Measurements from ENCODE around the gene RBM23. TPM values are rescaled to one million over a fixed set of nuclear protein-coding genes. Genes with fewer than 3 reads are reported as not detected.

Gene RBM23
- total and polyA plus RNA-seq, 2 of the 8 experiments (the other 6 are each of a cell fraction or from before 2014, with no cell fraction given), result 41.2 to 43.3 TPM

DNA sequence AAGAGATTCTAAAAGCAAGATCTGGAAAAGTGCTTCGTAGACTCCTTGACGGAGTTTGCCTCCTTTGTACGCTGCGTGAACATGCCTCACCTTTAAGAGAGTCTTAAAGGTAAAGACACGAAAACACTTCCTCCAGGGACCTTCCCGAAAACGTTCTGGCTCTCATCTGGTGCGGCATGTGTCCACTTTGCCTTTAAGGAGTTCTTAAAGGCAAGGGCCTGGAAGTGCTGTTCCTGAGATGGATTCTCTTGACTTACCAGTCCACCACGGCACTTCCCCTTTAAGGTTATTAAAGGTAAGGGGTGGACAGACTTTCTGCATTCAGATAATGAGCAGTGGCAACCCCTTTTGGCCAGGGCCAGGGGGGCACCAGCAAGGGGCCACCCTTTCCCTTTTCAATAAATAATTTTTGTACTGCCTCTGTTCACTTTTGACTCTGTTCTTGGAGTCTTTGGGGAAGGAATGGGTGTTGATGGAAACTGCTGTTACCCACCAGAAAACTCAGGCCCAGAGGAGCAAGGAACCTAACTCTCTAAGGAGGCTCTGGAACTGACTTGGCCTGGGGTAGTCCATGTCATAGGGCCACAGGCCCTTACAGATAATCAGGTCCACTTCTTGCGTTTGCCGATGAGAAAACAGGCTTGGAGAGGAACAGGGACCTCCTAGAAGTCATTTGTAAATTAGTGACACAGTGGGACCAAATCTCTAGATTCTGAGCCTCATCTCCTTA, 31.5 kb downstream of the RBM23 start:
- H3K4me2 ChIP-seq (ENCODE audit: insufficient read depth in 1 of 2, low read depth in 2 of 2, low read length in 2 of 2), result peak overlapping the region; percentile 86
- CTCF ChIA-PET (ENCODE audit: partially characterized antibody), result interaction anchor here (0.9 to 56.0 kb wide), 7 partner anchors 9 to 68 kb away, joined by 3 to 1562 read pairs (median 12); partner anchors contain the start of genes LRP10, MMP14, MRPL52 and SLC7A7
- H3K4me1 ChIP-seq (replicated peaks in 1 of 4; ENCODE audit: control insufficient read depth in 3 of 4, insufficient read depth in 4 of 4, low read length in 3 of 4), result peaks cover 7 to 17% (median 12%) of the 10 kb centered on the region in 4 experiments
- H3K27me3 ChIP-seq (replicated peaks in 1 of 4; ENCODE audit: control insufficient read depth in 3 of 4, extremely low read depth in 1 of 4, insufficient read depth in 3 of 4, low read length in 3 of 4), result peaks cover 0 to 17% (median 11%) of the 10 kb centered on the region in 4 experiments; a peak in 6 of 7 replicates
- WGBS, 2 experiments (ENCODE audit: extremely low coverage in 1 of 2, insufficient coverage in 1 of 2, insufficient read length in 1 of 2, insufficient replicate concordance in 2 of 2, low coverage in 1 of 2, low lambda C conversion rate in 2 of 2, missing lambda C conversion rate in 1 of 2), result 19% methylated on average over 11 of the region's 11 CpGs; no CpG with 5 or more reads in 1 of the 2 experiments
- H3K27ac ChIP-seq (ENCODE audit: low read depth, low read length), result peak overlapping the region; percentile 25; the same call in 1 of the 2 replicates
- POLR2A ChIA-PET (ENCODE audit: partially characterized antibody), result interaction anchor here (0.5 to 7.2 kb wide), 9 partner anchors 9 to 145 kb away, joined by 3 to 54 read pairs (median 4); partner anchors contain the start of genes LRP10, MRPL52 and PRMT5
- H4K5ac ChIP-seq (ENCODE audit: insufficient read length, low read depth, low read length), result peak overlapping the region; percentile 28
- DNase-seq (ENCODE audit: low read depth in 1 of 2, low spot score in 2 of 2) (no peak), FAIRE-seq (peak; percentile 72)
- H3K4me3 ChIP-seq (ENCODE audit: extremely low read depth in 1 of 4, insufficient read depth in 2 of 4, low read depth in 3 of 4, low read length in 4 of 4), result peak overlapping the region; percentile 57 to 83 (median 65)
- H3K4ac ChIP-seq (replicated peaks; ENCODE audit: insufficient read length, low read depth, low read length), result no peak overlapping the region
- no peak overlapping the region for H3K18ac ChIP-seq (ENCODE audit: extremely low read depth, low read length)
- no peak overlapping the region for H3K23ac ChIP-seq (ENCODE audit: insufficient read length)
- no peaks in the 10 kb centered on the region for H3K36me3 ChIP-seq (ENCODE audit: control insufficient read depth in 2 of 4, insufficient read depth in 4 of 4, low read length in 3 of 4)
- H3K14ac ChIP-seq (ENCODE audit: insufficient read length), result no peak overlapping the region
- H2BK12ac ChIP-seq (ENCODE audit: low read depth, low read length), result peak overlapping the region; percentile 2; the same call in 1 of the 2 replicates
- H4K8ac ChIP-seq (ENCODE audit: extremely low read depth, insufficient read depth, low read length), result no peak overlapping the region
- H3K79me2 ChIP-seq (ENCODE audit: control insufficient read depth in 1 of 2, insufficient read depth in 2 of 2, low read length in 2 of 2), result no peaks in the 10 kb centered on the region
- no peak overlapping the region for H2BK20ac ChIP-seq (ENCODE audit: low read length)
- H3K9ac ChIP-seq (replicated peaks in 1 of 4; ENCODE audit: extremely low read depth in 1 of 4, low read depth in 3 of 4, low read length in 3 of 4), result peak overlapping the region in 3 of 4 experiments; percentile 35 to 74 (median 36); a peak in 5 of 7 replicates
- peak overlapping the region; percentile 21 for H2BK120ac ChIP-seq (replicated peaks; ENCODE audit: low read depth, low read length)
- H2AFZ ChIP-seq (ENCODE audit: low read length), result no peak overlapping the region
- peak overlapping the region; percentile 71 for H3K56ac ChIP-seq (replicated peaks; ENCODE audit: insufficient read length, low read depth, low read length)
- H3K23me2 ChIP-seq (ENCODE audit: low read depth, low read length), result peaks cover 14% of the 10 kb centered on the region
- H3K9me3 ChIP-seq (ENCODE audit: insufficient read depth in 2 of 2, low read depth in 1 of 2, low read length in 1 of 2), result no peaks in the 10 kb centered on the region
- H2AK5ac ChIP-seq (ENCODE audit: low read depth, low read length), result peak overlapping the region; percentile 7; the same call in 1 of the 2 replicates
- H4K91ac ChIP-seq (replicated peaks; ENCODE audit: insufficient read length, low read length), result peak overlapping the region; percentile 16
- H2BK5ac ChIP-seq (ENCODE audit: low read depth, low read length), result peak overlapping the region; percentile 81; the same call in 1 of the 2 replicates
- peaks cover 3% of the 10 kb centered on the region; the same call in 1 of the 2 replicates for H3K79me1 ChIP-seq (ENCODE audit: low read depth, low read length)
- H4K20me1 ChIP-seq (replicated peaks in 1 of 2; ENCODE audit: control insufficient read depth in 1 of 2, insufficient read depth in 2 of 2, low read length in 2 of 2), result no peaks in the 10 kb centered on the region
- 0 out of 2 replicates have a peak overlapping the region, but pooled peaks have one; percentile 37 for H2BK15ac ChIP-seq (ENCODE audit: low read length)
- TF ChIP-seq RAD21 (IDR thresholded peaks at IDR 0.05 in 1 of 2, conservative IDR thresholded peaks at IDR 0.05 in 1 of 2; ENCODE audit: low read depth in 2 of 2, low read length in 2 of 2), result peak in 1 of 2 experiments; percentile 11; a peak in 1 of 4 replicates
- peak; percentile 38; the same call in 1 of the 2 replicates for TF ChIP-seq SP1 (IDR thresholded peaks at IDR 0.05; ENCODE audit: low read depth, low read length)
- TF ChIP-seq, protein P1, sequence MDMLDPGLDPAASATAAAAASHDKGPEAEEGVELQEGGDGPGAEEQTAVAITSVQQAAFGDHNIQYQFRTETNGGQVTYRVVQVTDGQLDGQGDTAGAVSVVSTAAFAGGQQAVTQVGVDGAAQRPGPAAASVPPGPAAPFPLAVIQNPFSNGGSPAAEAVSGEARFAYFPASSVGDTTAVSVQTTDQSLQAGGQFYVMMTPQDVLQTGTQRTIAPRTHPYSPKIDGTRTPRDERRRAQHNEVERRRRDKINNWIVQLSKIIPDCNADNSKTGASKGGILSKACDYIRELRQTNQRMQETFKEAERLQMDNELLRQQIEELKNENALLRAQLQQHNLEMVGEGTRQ (IDR thresholded peaks at IDR 0.05; ENCODE audit: low read length), result peak; percentile 63
- TF ChIP-seq RNF2 (IDR thresholded peaks at IDR 0.05; ENCODE audit: borderline replicate concordance, low read depth, low read length, missing control alignments, poor library complexity, severe bottlenecking), result no peak
- TF ChIP-seq, protein P2, sequence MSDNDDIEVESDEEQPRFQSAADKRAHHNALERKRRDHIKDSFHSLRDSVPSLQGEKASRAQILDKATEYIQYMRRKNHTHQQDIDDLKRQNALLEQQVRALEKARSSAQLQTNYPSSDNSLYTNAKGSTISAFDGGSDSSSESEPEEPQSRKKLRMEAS (IDR thresholded peaks at IDR 0.05), result peak; percentile 19; the same call in 1 of the 2 replicates
- peak in 1 of 2 experiments; percentile 15; a peak in 1 of 3 replicates for TF ChIP-seq POLR2A (IDR thresholded peaks at IDR 0.05; ENCODE audit: control extremely low read depth in 1 of 2, low read depth in 2 of 2, low read length in 2 of 2)
- no peak for TF ChIP-seq EGR1 (IDR thresholded peaks at IDR 0.05; ENCODE audit: borderline replicate concordance, low read depth, low read length)
- no peak for TF ChIP-seq FOSL1 (IDR thresholded peaks at IDR 0.05; ENCODE audit: insufficient read depth, low read depth, low read length)
